Adrenal gland (tissue), 12 donors: ENCODE results near the gene SLC6A20. TPM values are rescaled to one million over a fixed set of nuclear protein-coding genes. Genes with fewer than 3 reads are reported as not detected.

Experiments
- DNase-seq, 7 donors: peaks; one replicate each; pipeline ENCODE4 v3.0.0-alpha.2; 2019 to 2020
- H3K27ac ChIP-seq, 5 donors: fragments of 200-600 bp; sonication (generic) in 4 of 5; 1 replicate in 3 of 5; 2 replicates in 2 of 5; pipeline versions ENCODE4 v1.5.1 to v1.8.0; 2016 to 2020; ENCODE audit warnings: mild to moderate bottlenecking in 1 of 5
- H3K27me3 ChIP-seq: fragments of 200-600 bp; 2 replicates; pipeline ENCODE4 v1.8.0; 2021
- H3K36me3 ChIP-seq, 2 donors: fragments of 200-600 bp; replicated peaks in 1 of 2; 1 replicate in 1 of 2; 2 replicates in 1 of 2; pipeline versions ENCODE4 v1.5.1 to v1.8.0; 2018 to 2022
- H3K4me1 ChIP-seq, 2 donors: fragments of 200-600 bp; replicated peaks in 1 of 2; 1 replicate in 1 of 2; 2 replicates in 1 of 2; pipeline versions ENCODE4 v1.5.1 to v1.8.0; 2018 to 2021
- H3K4me3 ChIP-seq, 4 donors: fragments of 200-600 bp; sonication (generic) in 3 of 4; one replicate each; pipeline ENCODE4 v1.5.1; 2016 to 2018
- H3K9me3 ChIP-seq, 3 donors: fragments of 200-600 bp; sonication (generic) in 1 of 3; replicated peaks in 1 of 3; 1 replicate in 2 of 3; 2 replicates in 1 of 3; pipeline versions ENCODE4 v1.5.1 to v1.8.0; 2016 to 2021
- POLR2A ChIP-seq, 2 donors: fragments of 450-650 bp; IDR thresholded peaks; one replicate each; pipeline ENCODE4 v1.6.1; 2017; ENCODE audit warnings: antibody characterized with exemption in 2 of 2, mild to moderate bottlenecking in 2 of 2, moderate library complexity in 1 of 2
- WGBS, 4 donors: extraction: QIAGEN DNeasy Blood & Tissue Kit in 2 of 4; methylation state at CpG; one replicate each; pipeline versions ENCODE4 v1.1.5 to v1.1.7; 2013 to 2017; 5-methylcytosine and 5-hydroxymethylcytosine counted together
- intact Hi-C, 2 donors: fragments of 100-400 bp; cut with DNase I; formaldehyde crosslinking; loops; one replicate each; pipeline versions ENCODE4 v1.14.1 to v1.15.0; 2022 to 2023
- polyA plus RNA-seq, 3 donors: library from polyadenylated mRNA; stranded (reverse); fragments of 200-250 nt in 2 of 3; fragments of 350-450 nt in 1 of 3; fragmentation: Illumina TruSeq in 1 of 3; extraction: RNeasy Lipid Tissue Mini Kit (QIAGEN cat#74804) in 1 of 3; gene quantifications; one replicate each; pipeline ENCODE4 v1.2.3, GENCODE V29; 2013 to 2014
- total RNA-seq, 9 donors: library from RNA; depleted of rRNA in 4 of 9; stranded (reverse); fragments of >200 nt in 4 of 9; fragments of 120-200 nt in 1 of 9; fragmentation: NEBNext Ultra II Directional in 1 of 9; extraction: Animal tissue kit (Norgen Biotek cat#: 25700) in 1 of 9; gene quantifications; one replicate each; pipeline versions ENCODE4 v1.1.0 to v1.2.4, GENCODE V29; 2013 to 2023
- TF ChIP-seq, protein P1 (sequence below), 6 experiments: fragments of 450-650 bp in 4 of 6; fragments of 200-600 bp in 2 of 6; sonication (generic) in 1 of 6; IDR thresholded peaks; 1 replicate in 5 of 6; 2 replicates in 1 of 6; pipeline versions ENCODE4 v1.5.1 to v1.8.0; 2016 to 2021; ENCODE audit warnings: antibody characterized with exemption in 6 of 6, mild to moderate bottlenecking in 2 of 6, moderate library complexity in 1 of 6
- donor health status: healthy with polysubstance abuse.
- donor health status: Bipolar disorder and iron deficiency.
- donor health status: DM: yes; HTN: yes; CAD: no.
- donor health status: DM: no; HTN: no; CAD: no.
- donor health status: DM: no; HTN: no; CAD: no.
- donor health status: DM: yes; HTN: yes; CAD: no.

Gene SLC6A20
- total and polyA plus RNA-seq, 12 donors, result 0.07 to 0.52 (median 0.13) TPM; not detected in 7

DNA sequence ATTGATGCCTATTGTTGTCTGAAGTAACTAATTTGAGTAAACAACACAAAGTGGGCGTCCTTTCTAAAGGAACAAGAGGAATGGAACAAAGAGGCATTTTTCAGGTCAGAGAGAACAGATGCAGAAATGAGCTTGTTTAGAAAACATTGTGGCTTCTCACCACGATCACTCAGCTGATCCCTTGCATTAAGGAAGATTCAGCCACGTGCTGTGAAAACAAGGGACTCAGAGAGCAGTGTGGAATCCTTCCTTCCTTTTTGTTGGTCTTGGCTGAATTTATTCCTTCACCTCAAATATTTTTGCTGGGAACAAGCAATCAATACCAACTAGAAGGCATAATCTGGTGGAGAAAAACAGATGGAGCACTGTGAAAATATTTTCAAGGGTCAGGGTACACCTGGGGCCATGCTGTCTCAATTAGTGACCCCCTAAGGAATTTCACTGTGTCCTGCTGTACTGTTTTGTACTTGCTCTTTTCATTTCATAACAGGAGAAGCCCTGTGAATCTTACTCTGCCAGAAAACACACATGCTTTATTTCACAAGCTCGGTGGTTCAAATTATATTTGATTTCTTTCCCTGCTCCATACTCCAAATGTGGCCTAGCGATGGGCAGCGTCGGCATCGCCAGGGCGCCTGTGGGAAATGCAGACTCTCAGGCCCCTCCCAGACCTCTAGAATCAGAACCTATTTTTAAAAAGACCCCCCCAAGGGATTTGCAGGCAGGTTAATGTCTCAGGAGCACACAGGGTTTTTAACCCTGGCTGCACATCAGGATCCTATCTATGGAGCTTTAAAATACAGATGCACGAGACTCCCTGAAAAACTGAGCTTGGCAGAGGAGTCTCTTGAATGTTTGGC is 11.6 kb upstream of the SLC6A20 start:
- H3K4me3 ChIP-seq, result no peak overlapping the region
- WGBS, 4 donors, result 79 to 85% (median 84%) methylated on average over 10 of the region's 10 CpGs
- H3K9me3 ChIP-seq, result no peaks in the 10 kb centered on the region
- H3K27ac ChIP-seq, result no peak overlapping the region
- no peaks in the 10 kb centered on the region for H3K27me3 ChIP-seq
- DNase-seq, result no peak
- H3K4me1 ChIP-seq, result no peaks in the 10 kb centered on the region
- H3K36me3 ChIP-seq, result no peaks in the 10 kb centered on the region
- intact Hi-C loops, result no loop called here
- TF ChIP-seq, protein P1, sequence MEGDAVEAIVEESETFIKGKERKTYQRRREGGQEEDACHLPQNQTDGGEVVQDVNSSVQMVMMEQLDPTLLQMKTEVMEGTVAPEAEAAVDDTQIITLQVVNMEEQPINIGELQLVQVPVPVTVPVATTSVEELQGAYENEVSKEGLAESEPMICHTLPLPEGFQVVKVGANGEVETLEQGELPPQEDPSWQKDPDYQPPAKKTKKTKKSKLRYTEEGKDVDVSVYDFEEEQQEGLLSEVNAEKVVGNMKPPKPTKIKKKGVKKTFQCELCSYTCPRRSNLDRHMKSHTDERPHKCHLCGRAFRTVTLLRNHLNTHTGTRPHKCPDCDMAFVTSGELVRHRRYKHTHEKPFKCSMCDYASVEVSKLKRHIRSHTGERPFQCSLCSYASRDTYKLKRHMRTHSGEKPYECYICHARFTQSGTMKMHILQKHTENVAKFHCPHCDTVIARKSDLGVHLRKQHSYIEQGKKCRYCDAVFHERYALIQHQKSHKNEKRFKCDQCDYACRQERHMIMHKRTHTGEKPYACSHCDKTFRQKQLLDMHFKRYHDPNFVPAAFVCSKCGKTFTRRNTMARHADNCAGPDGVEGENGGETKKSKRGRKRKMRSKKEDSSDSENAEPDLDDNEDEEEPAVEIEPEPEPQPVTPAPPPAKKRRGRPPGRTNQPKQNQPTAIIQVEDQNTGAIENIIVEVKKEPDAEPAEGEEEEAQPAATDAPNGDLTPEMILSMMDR (IDR thresholded peaks at IDR 0.05), result no peak
- no peak for TF ChIP-seq POLR2A (IDR thresholded peaks at IDR 0.05)

DNA sequence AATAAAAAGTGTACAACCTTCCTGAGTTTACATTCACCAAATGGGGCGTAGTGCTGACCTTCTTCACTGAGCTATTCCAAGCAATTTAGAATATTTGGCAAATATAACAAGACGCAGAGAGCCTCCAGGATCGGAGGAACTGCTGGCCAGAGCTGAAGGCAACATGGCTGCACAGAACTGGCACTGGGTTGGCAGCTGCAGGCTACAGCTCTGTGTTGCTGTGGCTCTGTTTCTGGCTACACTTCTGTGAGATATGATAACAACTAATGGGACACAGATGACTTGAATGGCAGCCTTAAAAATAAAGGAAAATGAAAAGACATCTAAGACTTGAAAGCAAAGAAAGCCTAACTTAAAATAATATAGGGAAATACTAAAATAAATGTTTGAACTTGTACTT is 10.8 kb upstream of the SLC6A20 start:
- H3K27ac ChIP-seq, result no peak overlapping the region
- no peaks in the 10 kb centered on the region for H3K9me3 ChIP-seq
- no peaks in the 10 kb centered on the region for H3K27me3 ChIP-seq
- no peak for DNase-seq
- no peaks in the 10 kb centered on the region for H3K4me1 ChIP-seq
- 93 to 96% (median 94%) methylated on average over 3 of the region's 3 CpGs for WGBS, 4 donors
- TF ChIP-seq, protein P1 (IDR thresholded peaks at IDR 0.05), result no peak
- TF ChIP-seq POLR2A (IDR thresholded peaks at IDR 0.05), result no peak
- no peak overlapping the region for H3K4me3 ChIP-seq
- intact Hi-C loops, result no loop called here
- H3K36me3 ChIP-seq, result no peaks in the 10 kb centered on the region

DNA sequence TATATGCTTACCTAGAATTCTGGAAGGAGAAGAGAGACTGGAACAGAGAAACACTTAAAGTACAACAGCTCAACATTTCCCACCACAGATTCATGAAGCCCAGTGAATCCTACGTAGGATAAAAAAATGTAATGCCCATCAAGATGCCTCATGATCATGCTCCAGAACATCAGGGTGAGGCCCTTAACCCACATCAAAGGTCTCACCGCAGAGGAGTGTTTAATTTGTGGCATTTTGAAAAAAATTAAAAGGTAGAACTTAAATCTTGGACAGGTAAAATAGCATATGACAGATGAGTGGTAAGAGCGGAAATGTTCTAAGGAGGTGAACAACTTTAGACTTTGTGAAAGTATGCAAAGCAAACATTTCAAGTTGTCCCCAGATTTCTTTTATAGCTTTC is 9.7 kb upstream of the SLC6A20 start:
- Histone ChIP-seq H3K27ac (no peak overlapping the region), H3K27me3 (no peaks in the 10 kb centered on the region), H3K36me3 (no peaks in the 10 kb centered on the region), H3K9me3 (no peaks in the 10 kb centered on the region), H3K4me1 (no peaks in the 10 kb centered on the region), H3K4me3 (no peak overlapping the region)
- no peak for TF ChIP-seq POLR2A (IDR thresholded peaks at IDR 0.05)
- TF ChIP-seq, protein P1 (IDR thresholded peaks at IDR 0.05), result no peak
- WGBS, 4 donors, result 90 to 97% (median 95%) methylated on average over 3 of the region's 3 CpGs
- no peak for DNase-seq
- intact Hi-C loops, result no loop called here

DNA sequence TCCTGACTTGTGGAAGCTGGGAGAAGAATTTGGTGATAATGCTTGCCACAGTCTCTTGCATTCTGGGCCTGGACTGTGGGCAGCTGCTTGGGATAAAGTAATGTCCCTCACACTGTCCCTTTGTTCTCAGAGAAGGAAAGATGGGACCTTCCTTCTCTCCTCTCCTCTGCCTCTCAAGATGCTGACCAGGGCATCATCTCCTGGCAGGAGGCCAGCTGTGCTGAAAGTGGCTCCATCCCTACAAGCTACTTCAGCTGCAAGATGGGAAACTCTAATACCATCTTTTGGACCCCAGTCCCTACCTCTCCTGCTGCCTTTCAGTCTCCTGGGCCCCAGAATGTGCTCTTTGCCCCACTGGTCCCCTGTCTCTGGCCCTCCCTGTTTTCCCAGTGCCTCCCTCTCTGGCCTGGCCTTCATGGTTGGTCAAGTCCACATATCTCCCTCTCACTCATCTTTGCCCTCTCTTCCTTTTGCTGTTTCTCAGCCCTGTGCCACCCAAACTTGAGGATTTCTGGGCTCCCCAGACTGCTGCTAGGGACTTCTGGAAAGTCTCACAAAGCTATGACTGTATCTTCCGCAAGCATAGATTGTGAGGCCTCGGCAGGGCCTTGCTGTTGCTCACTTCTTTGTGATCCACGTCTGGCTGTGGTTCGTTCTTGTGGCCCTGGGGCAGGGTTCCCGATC is 7.1 kb upstream of the SLC6A20 start:
- Histone ChIP-seq H3K27ac (no peak overlapping the region), H3K36me3 (no peaks in the 10 kb centered on the region), H3K4me3 (no peak overlapping the region), H3K9me3 (no peaks in the 10 kb centered on the region), H3K4me1 (no peaks in the 10 kb centered on the region), H3K27me3 (peaks cover 10% of the 10 kb centered on the region)
- WGBS, 4 donors, result 91 to 97% (median 94%) methylated on average over 5 of the region's 5 CpGs
- TF ChIP-seq, protein P1 (IDR thresholded peaks at IDR 0.05), result no peak
- no peak for TF ChIP-seq POLR2A (IDR thresholded peaks at IDR 0.05)
- DNase-seq, result peak in 1 of 7 donors; percentile 4
- intact Hi-C loops, result no loop called here
